K562 (cell line): Measurements from ENCODE around the gene BIRC7. TPM values are rescaled to one million over a fixed set of nuclear protein-coding genes. Genes with fewer than 3 reads are reported as not detected.

Experiments
- ATAC-seq: fragments of 200-7000 bp; cut with Tn5 transposase; 3 replicates; pipeline ENCODE4 v1.9.1; 2020; ENCODE audit warnings: moderate library complexity
- BruUV-seq: library from RNA; stranded (reverse); fragments of 400-500 nt; replicated peaks from 2 replicates; lab custom pipeline; 2021; lab: Mats Ljungman, UMichigan
- CTCF ChIA-PET: fragments of 300-600 bp; formaldehyde crosslinking; extraction: SDS; loops from one replicate; lab custom pipeline; 2021; ENCODE audit warnings: low intra/inter-chr PET ratio; lab: Yijun Ruan, JAX
- POLR2A ChIA-PET: fragments of 300-600, 350-650 bp; sonication (Branson Sonifier 250); formaldehyde crosslinking; extraction: SDS; loops from one replicate; lab custom pipeline; 2021; ENCODE audit warnings: antibody characterized with exemption, inconsistent platforms; lab: Yijun Ruan, JAX
- DNase-seq, 4 experiments: peaks; one replicate each; pipeline versions ENCODE4 v3.0.0 to v3.0.0-alpha.2; 2011 to 2018; ENCODE audit warnings: low spot score in 3 of 4, mixed read lengths in 3 of 4; ENCODE audit errors: extremely low read depth in 1 of 4
- FAIRE-seq: peaks from 2 replicates; lab custom pipeline; 2011; peaks lifted over from hg19 to GRCh38; lab: Jason Lieb, UNC
- H2AFZ ChIP-seq: 2 replicates; pipeline ENCODE4 v1.6.0; 2011; ENCODE audit warnings: low read depth, low read length, control low read depth, inconsistent platforms
- H3K27ac ChIP-seq: fragments of 200-600 bp; 3 replicates; pipeline ENCODE4 v1.8.0; 2011; ENCODE audit warnings: low read depth, mild to moderate bottlenecking, control low read depth, inconsistent platforms, low read length, moderate library complexity, mixed read lengths; ENCODE audit errors: extremely low read depth
- H3K27me3 ChIP-seq, 2 experiments: fragments of 300-600 bp in 1 of 2; 2 replicates in 1 of 2; 3 replicates in 1 of 2; pipeline versions ENCODE4 v1.6.0 to v1.8.0; 2011; ENCODE audit warnings: inconsistent platforms in 2 of 2, low read length in 2 of 2, mild to moderate bottlenecking in 1 of 2, mixed read lengths in 1 of 2, moderate library complexity in 1 of 2; ENCODE audit not compliant: control insufficient read depth in 2 of 2, insufficient read depth in 2 of 2
- H3K36me3 ChIP-seq: fragments of 300-600 bp; 3 replicates; pipeline ENCODE4 v1.8.0; 2011; ENCODE audit warnings: mild to moderate bottlenecking, low read length, inconsistent platforms; ENCODE audit not compliant: control insufficient read depth, insufficient read depth
- H3K4me1 ChIP-seq, 2 experiments: fragments of 200-600 bp in 1 of 2; replicated peaks in 1 of 2; 2 replicates in 1 of 2; 3 replicates in 1 of 2; pipeline versions ENCODE4 v1.5.1 to v1.8.0; 2011; ENCODE audit warnings: inconsistent platforms in 2 of 2, low read length in 2 of 2, mild to moderate bottlenecking in 1 of 2, mixed read lengths in 1 of 2, moderate library complexity in 1 of 2; ENCODE audit not compliant: control insufficient read depth in 2 of 2, insufficient read depth in 2 of 2
- H3K4me2 ChIP-seq: 2 replicates; pipeline ENCODE4 v1.6.1; 2011; ENCODE audit warnings: low read length, control low read depth, inconsistent platforms, mixed read lengths; ENCODE audit not compliant: insufficient read depth
- H3K4me3 ChIP-seq: fragments of 200-600 bp; sonication (generic), shearing (Covaris generic); 2 replicates; pipeline ENCODE4 v1.5.1; 2016; ENCODE audit warnings: control low read depth, inconsistent platforms
- H3K79me2 ChIP-seq: fragments of 200-600 bp; 3 replicates; pipeline ENCODE4 v1.8.0; 2011; ENCODE audit warnings: low read length, inconsistent platforms; ENCODE audit not compliant: control insufficient read depth, insufficient read depth
- H3K9ac ChIP-seq, 2 experiments: 2 replicates each; pipeline versions ENCODE4 v1.6.0 to v1.6.1; 2011; ENCODE audit warnings: low read depth in 2 of 2, low read length in 2 of 2, control low read depth in 1 of 2, inconsistent platforms in 1 of 2, mild to moderate bottlenecking in 1 of 2, mixed read lengths in 1 of 2; ENCODE audit not compliant: insufficient read depth in 1 of 2
- H3K9me1 ChIP-seq: one replicate; pipeline ENCODE4 v1.6.0; 2011; ENCODE audit warnings: inconsistent platforms, mild to moderate bottlenecking, low read length, moderate library complexity; ENCODE audit not compliant: control insufficient read depth, insufficient read depth
- H3K9me3 ChIP-seq: replicated peaks from 2 replicates; pipeline ENCODE4 v1.5.1; 2011; ENCODE audit warnings: low read depth, low read length, inconsistent platforms; ENCODE audit not compliant: control insufficient read depth, insufficient read depth
- H4K20me1 ChIP-seq: replicated peaks from 2 replicates; pipeline ENCODE4 v1.6.1; 2011; ENCODE audit warnings: low read length, inconsistent platforms, mixed read lengths; ENCODE audit not compliant: control insufficient read depth, insufficient read depth
- ATF4 ChIP-seq: fragments of 450-650 bp; formaldehyde crosslinking; IDR thresholded peaks from 2 replicates; pipeline ENCODE4 v1.4.0; 2022; ENCODE audit warnings: mild to moderate bottlenecking, moderate library complexity
- HBP1 ChIP-seq: fragments of 450-650 bp; formaldehyde crosslinking; IDR thresholded peaks from 2 replicates; pipeline ENCODE4 v1.4.0; 2022; ENCODE audit warnings: missing genetic modification characterization
- KLF16 ChIP-seq: IDR thresholded peaks from 2 replicates; pipeline ENCODE4 v1.6.1; 2016; ENCODE audit warnings: antibody characterized with exemption
- NKRF ChIP-seq: fragments of 450-650 bp; IDR thresholded peaks from 2 replicates; pipeline ENCODE4 v1.6.1; 2016; ENCODE audit warnings: borderline replicate concordance
- ZNF12 ChIP-seq: sonication (generic); formaldehyde crosslinking; IDR thresholded peaks from 2 replicates; pipeline ENCODE4 v1.4.0; 2020; ENCODE audit warnings: mild to moderate bottlenecking, missing genetic modification reagents
- ZNF175 ChIP-seq: fragments of 200-800 bp; sonication (Bioruptor generic); IDR thresholded peaks from 2 replicates; pipeline ENCODE4 v1.6.1; 2016; ENCODE audit warnings: low read depth, mild to moderate bottlenecking, missing genetic modification characterization, missing compliant biosample characterization
- ZNF282 ChIP-seq: sonication (generic); formaldehyde crosslinking; IDR thresholded peaks from 2 replicates; pipeline ENCODE4 v1.8.1; 2023; ENCODE audit warnings: missing genetic modification reagents
- ZNF668 ChIP-seq: fragments of 250-450 bp; sonication (Bioruptor Pico); IDR thresholded peaks from 2 replicates; pipeline ENCODE4 v1.8.0; 2022; ENCODE audit warnings: mild to moderate bottlenecking, inconsistent platforms
- WGBS: fragments of 100-300 bp; shearing (Covaris generic); methylation state at CpG from one replicate; pipeline ENCODE4 v1.1.6; 2016; ENCODE audit warnings: low coverage, mixed read lengths; ENCODE audit not compliant: insufficient coverage; ENCODE audit errors: missing lambda C conversion rate; 5-methylcytosine and 5-hydroxymethylcytosine counted together
- in situ Hi-C: fragments of 300-500 bp; cut with MboI; formaldehyde crosslinking; loops from 4 replicates; pipeline ENCODE4 v1.15.0; 2018; ENCODE audit warnings: inconsistent platforms, mixed read lengths
- intact Hi-C: fragments of 100-400 bp; cut with micrococcal nuclease; formaldehyde crosslinking; loops from 2 replicates; pipeline ENCODE4 v1.14.2; 2022
- polyA plus RNA-seq, 8 experiments: library from polyadenylated mRNA; depleted of rRNA in 4 of 8; stranded (reverse) in 5 of 8; unstranded in 3 of 8; fragments of >200 nt; fragmentation: Nextera tagmentation in 2 of 8; fragmentation: Illumina TruSeq in 1 of 8; extraction: Ambion mirVana in 2 of 8; extraction: Trizol in 1 of 8; gene quantifications; 2 replicates each; pipeline versions ENCODE4 v1.2.1 to v1.2.3, GENCODE V29; 2011 to 2014; ENCODE audit warnings: inconsistent platforms in 1 of 8, missing spikeins in 1 of 8
- total RNA-seq, 7 experiments: library from RNA; depleted of rRNA in 6 of 7; stranded (reverse); fragments of >200 nt in 6 of 7; fragmentation: Illumina TruSeq in 2 of 7; extraction: Trizol in 2 of 7; gene quantifications; 2 replicates each; pipeline versions ENCODE4 v1.2.1 to v1.2.3, GENCODE V29; 2011 to 2021; ENCODE audit warnings: low replicate concordance in 1 of 7

The BIRC7 gene
- total and polyA plus RNA-seq, 9 of the 15 experiments (the other 6 are each of a cell fraction or from before 2014, with no cell fraction given), result 0.14 to 0.19 (median 0.16) TPM; not detected in 5

GRCh38 chr20:63243604-63244247 is 8.0 kb downstream of the BIRC7 start:
- H3K27me3 ChIP-seq, result peaks cover 48 to 91% of the 10 kb centered on the region in 2 experiments; a peak in 4 of 5 replicates
- TF ChIP-seq ZNF668 (CRISPR knock-in tag), result no peak
- no peak for TF ChIP-seq ZNF282 (CRISPR knock-in tag)
- TF ChIP-seq ZNF12 (CRISPR knock-in tag), result no peak
- TF ChIP-seq KLF16, result no peak
- TF ChIP-seq NKRF, result no peak
- TF ChIP-seq ZNF175 (CRISPR knock-in tag), result no peak
- TF ChIP-seq ATF4 (CRISPR knock-in tag), result no peak
- no peak for TF ChIP-seq HBP1
- H3K9me1 ChIP-seq, result no peaks in the 10 kb centered on the region
- H3K79me2 ChIP-seq, result no peaks in the 10 kb centered on the region
- no peak overlapping the region for H3K4me3 ChIP-seq
- no TSS peak for BruUV-seq
- H3K9ac ChIP-seq, result peak overlapping the region in 1 of 2 experiments; percentile 9; a peak in 1 of 4 replicates
- FAIRE-seq, result no peak
- POLR2A ChIA-PET, result interaction anchor here (0.6 kb wide), 3 partner anchors 81 to 319 kb away, joined by 3 to 4 read pairs (median 3); no protein-coding TSS in a partner anchor
- in situ Hi-C loops, result no loop called here
- no peak for ATAC-seq
- H3K4me1 ChIP-seq, result peaks cover 0 to 41% of the 10 kb centered on the region in 2 experiments; a peak in 1 of 5 replicates
- intact Hi-C loops, result no loop called here
- H3K9me3 ChIP-seq, result no peaks in the 10 kb centered on the region
- CTCF ChIA-PET, result no interaction called here
- H3K4me2 ChIP-seq, result no peak overlapping the region
- no peaks in the 10 kb centered on the region for H3K36me3 ChIP-seq
- DNase-seq, result no peak
- H2AFZ ChIP-seq, result no peak overlapping the region
- H4K20me1 ChIP-seq, result peaks cover 23% of the 10 kb centered on the region
- H3K27ac ChIP-seq, result no peak overlapping the region
- 3% methylated on average over 21 of the region's 25 CpGs for WGBS
